IMR-90 (cell line): ENCODE measurements around the gene HMG20A. TPM values are rescaled to one million over a fixed set of nuclear protein-coding genes. Genes with fewer than 3 reads are reported as not detected.

Experiments
- ATAC-seq: fragments of 200-7000 bp; cut with Tn5 transposase; 2 replicates; pipeline ENCODE4 v1.9.1; 2020; ENCODE audit warnings: low read depth, mild to moderate bottlenecking, moderate library complexity
- BruUV-seq: library from RNA; stranded (reverse); fragments of 400-500 nt; replicated peaks from 2 replicates; lab custom pipeline; 2021; lab: Mats Ljungman, UMichigan
- CTCF ChIA-PET: fragments of 300-600 bp; formaldehyde crosslinking; extraction: SDS; loops from one replicate; lab custom pipeline; 2021; ENCODE audit warnings: antibody characterized with exemption; lab: Yijun Ruan, JAX
- POLR2A ChIA-PET: fragments of 300-600 bp; sonication (Branson Sonifier 250); formaldehyde crosslinking; loops from one replicate; lab custom pipeline; 2022; ENCODE audit warnings: antibody characterized with exemption; ENCODE audit not compliant: unreplicated experiment; lab: Charles Lee
- DNase-seq: peaks from one replicate; pipeline ENCODE4 v3.0.0; 2013
- H2AFZ ChIP-seq: replicated peaks from 2 replicates; pipeline ENCODE3; 2013; ENCODE audit warnings: low read length, mild to moderate bottlenecking; ENCODE audit not compliant: poor library complexity
- H2AK5ac ChIP-seq: 2 replicates; pipeline ENCODE4 v1.6.1; 2013; ENCODE audit warnings: low read depth, low read length, inconsistent platforms
- H2AK9ac ChIP-seq: replicated peaks from 2 replicates; pipeline ENCODE3; 2013; ENCODE audit warnings: mild to moderate bottlenecking, low read depth, low read length, moderate library complexity; ENCODE audit not compliant: poor library complexity
- H2BK120ac ChIP-seq: 2 replicates; pipeline ENCODE4 v1.6.1; 2013; ENCODE audit warnings: low read depth, low read length, inconsistent platforms
- H2BK15ac ChIP-seq: 3 replicates; pipeline ENCODE4 v1.6.1; 2013; ENCODE audit warnings: low read depth, low read length, inconsistent platforms
- H2BK20ac ChIP-seq: 2 replicates; pipeline ENCODE4 v1.6.1; 2013; ENCODE audit warnings: low read depth, mild to moderate bottlenecking, inconsistent platforms, low read length, moderate library complexity
- H2BK5ac ChIP-seq: 2 replicates; pipeline ENCODE4 v1.6.1; 2013; ENCODE audit warnings: mild to moderate bottlenecking, low read depth, low read length, inconsistent platforms; ENCODE audit not compliant: poor library complexity, severe bottlenecking
- H3K14ac ChIP-seq: replicated peaks from 2 replicates; pipeline ENCODE4 v1.6.1; 2013; ENCODE audit warnings: low read depth, low read length, inconsistent platforms
- H3K18ac ChIP-seq: 2 replicates; pipeline ENCODE4 v1.6.1; 2013; ENCODE audit warnings: low read depth, low read length, control low read depth
- H3K23ac ChIP-seq: 2 replicates; pipeline ENCODE4 v1.6.1; 2013; ENCODE audit warnings: low read depth, low read length, inconsistent platforms
- H3K27ac ChIP-seq: 2 replicates; pipeline ENCODE4 v1.5.1; 2013; ENCODE audit warnings: mild to moderate bottlenecking, control low read depth, low read length; ENCODE audit not compliant: insufficient read depth
- H3K27me3 ChIP-seq: 2 replicates; pipeline ENCODE4 v1.6.1; 2013; ENCODE audit warnings: low read length; ENCODE audit not compliant: control insufficient read depth, insufficient read depth
- H3K36me3 ChIP-seq: 2 replicates; pipeline ENCODE4 v1.6.1; 2013; ENCODE audit warnings: low read length, mixed read lengths; ENCODE audit not compliant: control insufficient read depth, insufficient read depth
- H3K4ac ChIP-seq: 2 replicates; pipeline ENCODE4 v1.6.1; 2013; ENCODE audit warnings: low read depth, low read length, inconsistent platforms
- H3K4me1 ChIP-seq: 2 replicates; pipeline ENCODE4 v1.6.1; 2013; ENCODE audit warnings: low read length, mixed read lengths; ENCODE audit not compliant: control insufficient read depth, insufficient read depth
- H3K4me2 ChIP-seq: 2 replicates; pipeline ENCODE4 v1.6.1; 2013; ENCODE audit warnings: low read depth, mild to moderate bottlenecking, control low read depth, low read length, moderate library complexity
- H3K4me3 ChIP-seq: 2 replicates; pipeline ENCODE4 v1.5.1; 2013; ENCODE audit warnings: low read depth, mild to moderate bottlenecking, control low read depth, low read length, moderate library complexity; ENCODE audit not compliant: insufficient read depth
- H3K56ac ChIP-seq: 2 replicates; pipeline ENCODE4 v1.6.1; 2013; ENCODE audit warnings: low read length, inconsistent platforms; ENCODE audit not compliant: insufficient read depth; ENCODE audit errors: extremely low read depth
- H3K79me1 ChIP-seq, 2 experiments: 2 replicates each; pipeline ENCODE4 v1.6.1; 2013; ENCODE audit warnings: low read length in 2 of 2, inconsistent platforms in 1 of 2, low read depth in 1 of 2
- H3K9ac ChIP-seq: 2 replicates; pipeline ENCODE4 v1.6.1; 2013; ENCODE audit warnings: low read depth, low read length, control low read depth
- H3K9me1 ChIP-seq: 2 replicates; pipeline ENCODE4 v1.6.1; 2013; ENCODE audit warnings: low read length, inconsistent platforms; ENCODE audit not compliant: insufficient read depth
- H3K9me3 ChIP-seq: 2 replicates; pipeline ENCODE4 v1.6.1; 2013; ENCODE audit warnings: low read length; ENCODE audit not compliant: control insufficient read depth, insufficient read depth
- H4K20me1 ChIP-seq: 2 replicates; pipeline ENCODE4 v1.6.1; 2013; ENCODE audit warnings: low read length, inconsistent platforms; ENCODE audit not compliant: insufficient read depth
- H4K5ac ChIP-seq: 2 replicates; pipeline ENCODE4 v1.6.1; 2013; ENCODE audit warnings: mild to moderate bottlenecking, low read depth, low read length, control low read depth
- H4K8ac ChIP-seq, 2 experiments: 2 replicates each; pipeline ENCODE4 v1.6.1; 2013; ENCODE audit warnings: low read depth in 2 of 2, low read length in 2 of 2, control low read depth in 1 of 2, inconsistent platforms in 1 of 2
- H4K91ac ChIP-seq: 2 replicates; pipeline ENCODE4 v1.6.1; 2013; ENCODE audit warnings: low read depth, low read length, inconsistent platforms; ENCODE audit not compliant: insufficient read depth
- BHLHE40 ChIP-seq: fragments of 150-350 bp; IDR thresholded peaks from 2 replicates; pipeline ENCODE4 v1.6.1; 2016; ENCODE audit warnings: mild to moderate bottlenecking, low read depth, low read length
- CHD1 ChIP-seq: IDR thresholded peaks from 2 replicates; pipeline ENCODE4 v1.6.1; 2012; ENCODE audit warnings: low read depth, low read length, improper control_type of control experiment
- MAFK ChIP-seq: IDR thresholded peaks from 2 replicates; pipeline ENCODE4 v1.6.1; 2012; ENCODE audit warnings: low read depth, low read length, improper control_type of control experiment
- MXI1 ChIP-seq: IDR thresholded peaks from 2 replicates; pipeline ENCODE4 v1.6.1; 2012; ENCODE audit warnings: low read depth, mild to moderate bottlenecking, low read length, moderate library complexity, borderline replicate concordance
- POLR2A ChIP-seq: IDR thresholded peaks from 2 replicates; pipeline ENCODE4 v1.6.1; 2012; ENCODE audit warnings: mild to moderate bottlenecking, low read depth, low read length
- RAD21 ChIP-seq: IDR thresholded peaks from 2 replicates; pipeline ENCODE4 v1.6.1; 2012; ENCODE audit warnings: low read length, improper control_type of control experiment
- SMC3 ChIP-seq: fragments of 150-350 bp; IDR thresholded peaks from 2 replicates; pipeline ENCODE4 v1.6.1; 2016; ENCODE audit warnings: low read depth, mild to moderate bottlenecking, antibody characterized with exemption, low read length, moderate library complexity
- dilution Hi-C: fragments of 300-500 bp; cut with HindIII; formaldehyde crosslinking; loops from one replicate; pipeline ENCODE4 v1.14.3; 2018; ENCODE audit warnings: low sequenced_read_pairs; ENCODE audit not compliant: unreplicated experiment
- in situ Hi-C: fragments of 300-500 bp; cut with MboI; formaldehyde crosslinking; loops from 3 replicates; pipeline ENCODE4 v1.14.3; 2019; ENCODE audit warnings: low sequenced_read_pairs, inconsistent platforms, mixed read lengths
- intact Hi-C: fragments of 100-400 bp; cut with micrococcal nuclease; formaldehyde crosslinking; loops from 2 replicates; pipeline ENCODE4 v1.10.0; 2022
- polyA plus RNA-seq, 3 experiments: library from polyadenylated mRNA; depleted of rRNA; stranded (reverse); fragments of >200 nt; gene quantifications; 2 replicates each; pipeline ENCODE4 v1.2.3, GENCODE V29; 2012; ENCODE audit warnings: low replicate concordance in 1 of 3
- total RNA-seq: library from RNA; depleted of rRNA; stranded (reverse); fragments of >200 nt; gene quantifications from 2 replicates; pipeline ENCODE4 v1.2.3, GENCODE V29; 2012
- TF ChIP-seq, protein P1 (sequence below): conservative IDR thresholded peaks from 2 replicates; pipeline ENCODE4 v1.5.1; 2012; ENCODE audit warnings: mild to moderate bottlenecking, low read depth, low read length, improper control_type of control experiment

HMG20A gene
- total and polyA plus RNA-seq, 2 of the 4 experiments (the other 2 are of a cell fraction), result 22.3 to 25.3 TPM

DNA sequence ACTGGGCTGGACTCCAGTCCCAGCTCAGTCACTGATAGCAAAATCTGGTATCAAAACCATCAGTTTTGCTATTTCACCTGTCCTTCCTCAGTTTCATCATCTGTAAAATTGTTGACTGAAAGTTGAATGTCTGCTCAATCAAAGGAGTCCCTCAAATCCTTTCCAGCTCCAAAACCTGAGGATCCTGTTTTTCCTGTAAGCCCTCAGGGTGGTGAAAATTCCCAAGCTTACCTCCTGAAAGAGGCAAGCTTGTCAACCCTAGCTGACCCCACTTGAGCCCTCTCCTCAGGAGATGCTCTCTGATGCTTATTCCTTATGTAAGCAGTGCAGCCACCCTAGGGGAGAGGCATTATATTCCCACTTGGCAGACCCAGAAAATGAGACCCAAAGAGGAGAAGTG is 82.6 kb downstream of the HMG20A start:
- Histone ChIP-seq H2AK9ac (no peak overlapping the region), H4K8ac (no peak overlapping the region)
- DNase-seq, result no peak

More for the DNA sequence above, 82.6 kb downstream of the HMG20A start:
- no peak overlapping the region for H4K91ac ChIP-seq
- no peak overlapping the region for H2AK5ac ChIP-seq
- no peak overlapping the region for H4K5ac ChIP-seq
- no peak overlapping the region for H2BK120ac ChIP-seq
- intact Hi-C loops, result no loop called here
- no peak overlapping the region for H3K18ac ChIP-seq
- ChIA-PET CTCF (interaction anchor here (0.8 kb wide), 1 partner anchor 316 kb away, joined by 3 read pairs; no protein-coding TSS in a partner anchor), POLR2A (no interaction called here)
- no peaks in the 10 kb centered on the region for H3K79me1 ChIP-seq
- no peak overlapping the region for H2BK5ac ChIP-seq
- H3K36me3 ChIP-seq, result no peaks in the 10 kb centered on the region
- H3K23ac ChIP-seq, result no peak overlapping the region
- H2AFZ ChIP-seq, result no peak overlapping the region
- no TSS peak for BruUV-seq
- H3K9ac ChIP-seq, result no peak overlapping the region
- no peak overlapping the region for H3K4ac ChIP-seq
- in situ Hi-C loops, result no loop called here
- no peaks in the 10 kb centered on the region for H3K27me3 ChIP-seq
- dilution Hi-C loops, result no loop called here
- ATAC-seq, result no peak
- H3K27ac ChIP-seq, result no peak overlapping the region
- H2BK20ac ChIP-seq, result no peak overlapping the region
- H3K4me1 ChIP-seq, result peaks cover 18% of the 10 kb centered on the region
- H3K56ac ChIP-seq, result no peak overlapping the region
- H3K4me2 ChIP-seq, result no peak overlapping the region
- H4K20me1 ChIP-seq, result no peaks in the 10 kb centered on the region
- TF ChIP-seq MAFK (no peak), SMC3 (no peak), MXI1 (no peak), BHLHE40 (no peak), POLR2A (no peak), RAD21 (no peak), CHD1 (no peak)
- TF ChIP-seq, protein P1, sequence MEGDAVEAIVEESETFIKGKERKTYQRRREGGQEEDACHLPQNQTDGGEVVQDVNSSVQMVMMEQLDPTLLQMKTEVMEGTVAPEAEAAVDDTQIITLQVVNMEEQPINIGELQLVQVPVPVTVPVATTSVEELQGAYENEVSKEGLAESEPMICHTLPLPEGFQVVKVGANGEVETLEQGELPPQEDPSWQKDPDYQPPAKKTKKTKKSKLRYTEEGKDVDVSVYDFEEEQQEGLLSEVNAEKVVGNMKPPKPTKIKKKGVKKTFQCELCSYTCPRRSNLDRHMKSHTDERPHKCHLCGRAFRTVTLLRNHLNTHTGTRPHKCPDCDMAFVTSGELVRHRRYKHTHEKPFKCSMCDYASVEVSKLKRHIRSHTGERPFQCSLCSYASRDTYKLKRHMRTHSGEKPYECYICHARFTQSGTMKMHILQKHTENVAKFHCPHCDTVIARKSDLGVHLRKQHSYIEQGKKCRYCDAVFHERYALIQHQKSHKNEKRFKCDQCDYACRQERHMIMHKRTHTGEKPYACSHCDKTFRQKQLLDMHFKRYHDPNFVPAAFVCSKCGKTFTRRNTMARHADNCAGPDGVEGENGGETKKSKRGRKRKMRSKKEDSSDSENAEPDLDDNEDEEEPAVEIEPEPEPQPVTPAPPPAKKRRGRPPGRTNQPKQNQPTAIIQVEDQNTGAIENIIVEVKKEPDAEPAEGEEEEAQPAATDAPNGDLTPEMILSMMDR, result no peak
- H2BK15ac ChIP-seq, result no peak overlapping the region
- H3K9me1 ChIP-seq, result peaks cover 6% of the 10 kb centered on the region; the same call in 1 of the 2 replicates
- H3K14ac ChIP-seq, result 0 out of 2 replicates have a peak overlapping the region, but pooled peaks have one; percentile 5
- H3K4me3 ChIP-seq, result no peak overlapping the region
- no peaks in the 10 kb centered on the region for H3K9me3 ChIP-seq
